ENCODE results near the gene CNNM3. TPM values are rescaled to one million over a fixed set of nuclear protein-coding genes. Genes with fewer than 3 reads are reported as not detected.

Gene CNNM3
- total RNA-seq, 1 donor from 2014 or later: 16.5 TPM

- Histone ChIP-seq H3K4me3 (no peak overlapping the region), H3K27ac (no peak overlapping the region), H3K27me3 (no peaks in the 10 kb centered on the region), H3K9me3 (no peaks in the 10 kb centered on the region), H3K36me3 (peaks cover 0 to 1% of the 10 kb centered on the region in 2 donors), H3K4me1 (peaks cover 15% of the 10 kb centered on the region)
- DNase-seq (ENCODE audit: extremely low spot score in 2 of 2): no peak
- TF ChIP-seq, protein P1, sequence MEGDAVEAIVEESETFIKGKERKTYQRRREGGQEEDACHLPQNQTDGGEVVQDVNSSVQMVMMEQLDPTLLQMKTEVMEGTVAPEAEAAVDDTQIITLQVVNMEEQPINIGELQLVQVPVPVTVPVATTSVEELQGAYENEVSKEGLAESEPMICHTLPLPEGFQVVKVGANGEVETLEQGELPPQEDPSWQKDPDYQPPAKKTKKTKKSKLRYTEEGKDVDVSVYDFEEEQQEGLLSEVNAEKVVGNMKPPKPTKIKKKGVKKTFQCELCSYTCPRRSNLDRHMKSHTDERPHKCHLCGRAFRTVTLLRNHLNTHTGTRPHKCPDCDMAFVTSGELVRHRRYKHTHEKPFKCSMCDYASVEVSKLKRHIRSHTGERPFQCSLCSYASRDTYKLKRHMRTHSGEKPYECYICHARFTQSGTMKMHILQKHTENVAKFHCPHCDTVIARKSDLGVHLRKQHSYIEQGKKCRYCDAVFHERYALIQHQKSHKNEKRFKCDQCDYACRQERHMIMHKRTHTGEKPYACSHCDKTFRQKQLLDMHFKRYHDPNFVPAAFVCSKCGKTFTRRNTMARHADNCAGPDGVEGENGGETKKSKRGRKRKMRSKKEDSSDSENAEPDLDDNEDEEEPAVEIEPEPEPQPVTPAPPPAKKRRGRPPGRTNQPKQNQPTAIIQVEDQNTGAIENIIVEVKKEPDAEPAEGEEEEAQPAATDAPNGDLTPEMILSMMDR (IDR thresholded peaks at IDR 0.05): no peak
- TF ChIP-seq POLR2AphosphoS5 (IDR thresholded peaks at IDR 0.05; ENCODE audit: insufficient read depth in 1 of 2, low read depth in 1 of 2) (no peak), POLR2A (IDR thresholded peaks at IDR 0.05) (no peak)
- intact Hi-C loops (cut with DNase I): no loop called here
These were observed 26.5 kb downstream of the CNNM3 start for GRCh38 chr2:96842600-96842999.

DNA sequence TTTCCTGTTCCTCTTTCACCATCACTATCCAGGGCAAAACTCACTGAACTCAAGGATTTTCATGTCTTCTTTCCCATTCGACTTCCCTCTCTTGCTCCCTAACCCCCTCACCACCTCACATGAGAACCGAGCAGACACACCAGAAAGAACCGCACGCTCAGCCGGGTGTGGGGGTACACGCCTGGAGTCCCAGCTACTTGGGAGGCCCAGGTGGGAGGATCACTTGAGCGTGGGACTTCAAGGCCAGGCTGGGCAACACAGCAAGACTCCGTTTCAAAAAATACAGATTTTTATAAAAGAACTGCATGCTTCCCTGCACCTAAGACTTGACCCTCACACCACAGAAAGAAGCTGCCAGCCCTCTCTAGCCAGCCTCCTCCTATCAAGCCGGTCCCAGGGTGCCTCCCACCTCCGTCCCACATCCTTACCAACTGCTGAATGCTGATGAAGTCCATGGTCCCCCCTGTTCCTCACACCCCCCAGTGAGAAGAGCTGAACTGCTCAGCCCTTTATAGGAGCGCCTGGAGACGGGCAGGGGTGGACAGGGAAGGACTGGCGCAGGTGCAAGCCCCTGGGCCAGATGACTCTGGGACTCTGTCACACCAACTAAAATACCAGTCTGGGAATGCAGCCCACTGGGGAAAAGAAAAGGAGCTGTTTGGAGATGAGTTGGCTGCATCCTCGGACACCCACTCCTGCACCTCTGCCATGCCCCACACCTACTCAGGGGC, 27.6 kb downstream of the CNNM3 start, which contains the start of gene ANKRD23:
ANKRD23 (minus strand) TSS at position 484 of the 731 bp plus-strand sequence; CDS start at position 455, 29 bp downstream.
- Histone ChIP-seq H3K27ac (no peak within 1 kb of the TSS), H3K36me3 (peaks cover 0 to 12% of the 10 kb centered on the region in 2 donors)
- intact Hi-C loops (cut with DNase I): no loop called here

DNA sequence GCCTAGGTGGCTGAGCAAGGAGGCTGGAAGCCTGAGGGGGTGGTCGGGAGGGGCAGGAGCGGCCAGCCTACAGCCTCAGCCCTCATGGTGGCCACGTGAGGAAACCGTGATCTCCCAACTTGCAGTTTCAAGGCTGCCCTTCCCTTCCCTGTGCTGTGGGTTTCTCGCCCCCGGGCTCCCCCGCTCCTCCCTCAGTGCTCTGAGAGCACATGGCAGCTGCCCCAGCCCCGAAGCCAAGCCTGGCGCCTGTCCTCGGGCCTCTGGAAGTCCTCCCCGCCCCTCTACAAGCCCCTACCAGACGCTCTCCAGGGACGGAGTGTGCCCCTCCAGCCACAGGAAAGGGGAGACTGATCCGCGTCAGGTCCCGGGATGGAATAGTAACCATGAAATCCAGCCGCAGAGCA, 28.3 kb downstream of the CNNM3 start:
- DNase-seq (ENCODE audit: extremely low spot score in 2 of 2): no peak

More for the DNA sequence above, 27.6 kb downstream of the CNNM3 start, which contains the start of gene ANKRD23:
- TF ChIP-seq POLR2A (IDR thresholded peaks at IDR 0.05): no peak
- no peak for TF ChIP-seq POLR2AphosphoS5 (IDR thresholded peaks at IDR 0.05; ENCODE audit: insufficient read depth in 1 of 2, low read depth in 1 of 2)
- TF ChIP-seq, protein P1 (IDR thresholded peaks at IDR 0.05): no peak
- Histone ChIP-seq H3K4me1 (peaks cover 15% of the 10 kb centered on the region), H3K27me3 (no peaks in the 10 kb centered on the region), H3K4me3 (no peak within 1 kb of the TSS), H3K9me3 (no peaks in the 10 kb centered on the region)
- DNase-seq (ENCODE audit: extremely low spot score in 2 of 2): no peak

GRCh38 chr2:96846825-96847224, 30.8 kb downstream of the CNNM3 start:
- TF ChIP-seq POLR2A (IDR thresholded peaks at IDR 0.05): no peak
- TF ChIP-seq, protein P1 (IDR thresholded peaks at IDR 0.05): no peak
- no peak for TF ChIP-seq POLR2AphosphoS5 (IDR thresholded peaks at IDR 0.05; ENCODE audit: insufficient read depth in 1 of 2, low read depth in 1 of 2)
- H3K27ac ChIP-seq: no peak overlapping the region
- intact Hi-C loops (cut with DNase I): no loop called here
- no peak overlapping the region for H3K4me3 ChIP-seq
- no peaks in the 10 kb centered on the region for H3K27me3 ChIP-seq
- DNase-seq (ENCODE audit: extremely low spot score in 2 of 2): no peak
- H3K4me1 ChIP-seq: no peaks in the 10 kb centered on the region
- no peaks in the 10 kb centered on the region for H3K9me3 ChIP-seq
- H3K36me3 ChIP-seq: peaks cover 0 to 40% of the 10 kb centered on the region in 2 donors

More for the DNA sequence above, 28.3 kb downstream of the CNNM3 start:
- intact Hi-C loops (cut with DNase I): no loop called here
- H3K4me3 ChIP-seq: no peak overlapping the region
- no peaks in the 10 kb centered on the region for H3K27me3 ChIP-seq
- H3K9me3 ChIP-seq: no peaks in the 10 kb centered on the region
- peaks cover 9% of the 10 kb centered on the region for H3K4me1 ChIP-seq
- H3K27ac ChIP-seq: no peak overlapping the region
- peaks cover 0 to 17% of the 10 kb centered on the region in 2 donors for H3K36me3 ChIP-seq
- TF ChIP-seq POLR2A (IDR thresholded peaks at IDR 0.05) (no peak), POLR2AphosphoS5 (IDR thresholded peaks at IDR 0.05; ENCODE audit: insufficient read depth in 1 of 2, low read depth in 1 of 2) (no peak)
- TF ChIP-seq, protein P1 (IDR thresholded peaks at IDR 0.05): no peak

DNA sequence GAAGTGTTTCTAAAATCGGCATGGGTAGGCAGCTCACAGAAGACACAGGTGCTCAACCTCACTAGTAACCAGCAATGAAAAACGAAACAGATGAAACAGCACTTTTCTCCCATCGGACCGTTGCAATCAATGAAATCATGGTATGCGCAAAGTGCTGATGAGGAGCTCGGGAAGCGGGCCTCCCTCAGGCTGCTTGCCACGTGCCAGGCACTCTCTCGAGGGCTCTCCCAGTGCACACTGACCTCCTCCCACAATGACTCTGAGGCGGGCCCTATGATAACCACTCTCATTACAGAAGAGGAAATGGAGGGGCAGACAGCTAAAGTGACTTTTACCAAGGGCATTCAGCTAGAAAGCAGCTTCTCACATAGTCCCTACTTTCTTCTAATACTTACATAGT, 31.5 kb downstream of the CNNM3 start:
- Histone ChIP-seq H3K9me3 (no peaks in the 10 kb centered on the region), H3K4me1 (no peaks in the 10 kb centered on the region), H3K27me3 (no peaks in the 10 kb centered on the region), H3K4me3 (no peak overlapping the region), H3K36me3 (peaks cover 0 to 44% of the 10 kb centered on the region in 2 donors), H3K27ac (no peak overlapping the region)
- no peak for TF ChIP-seq POLR2A (IDR thresholded peaks at IDR 0.05)
- TF ChIP-seq, protein P1 (IDR thresholded peaks at IDR 0.05): no peak
- TF ChIP-seq POLR2AphosphoS5 (IDR thresholded peaks at IDR 0.05; ENCODE audit: insufficient read depth in 1 of 2, low read depth in 1 of 2): no peak
- intact Hi-C loops (cut with DNase I): no loop called here
- DNase-seq (ENCODE audit: extremely low spot score in 2 of 2): no peak
